WTC11 (cell line): ENCODE measurements around the gene ABCA1.

ENCODE experiments used
- CTCF ChIP-seq: fragments of 200-600 bp; IDR thresholded peaks from 2 replicates; pipeline ENCODE4 v1.8.0; 2022; ENCODE audit warnings: antibody characterized with exemption
- TF ChIP-seq, protein P1 (sequence below): fragments of 250-450 bp; sonication (Bioruptor Pico); IDR thresholded peaks from 2 replicates; pipeline ENCODE4 v1.9.0; 2021; ENCODE audit warnings: mild to moderate bottlenecking

- TF ChIP-seq, protein P1, sequence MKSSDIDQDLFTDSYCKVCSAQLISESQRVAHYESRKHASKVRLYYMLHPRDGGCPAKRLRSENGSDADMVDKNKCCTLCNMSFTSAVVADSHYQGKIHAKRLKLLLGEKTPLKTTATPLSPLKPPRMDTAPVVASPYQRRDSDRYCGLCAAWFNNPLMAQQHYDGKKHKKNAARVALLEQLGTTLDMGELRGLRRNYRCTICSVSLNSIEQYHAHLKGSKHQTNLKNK = no peak
- TF ChIP-seq CTCF = no peak
Measured at GRCh38 chr9:104835161-104835560, 92.8 kb downstream of the ABCA1 start.
